D341Med (cell line): ENCODE data around the gene TXK.

Source experiments
- DNase-seq: peaks from one replicate; pipeline ENCODE4 v3.0.0; 2012; ENCODE audit warnings: low spot score

Gene TXK

GRCh38 chr4:48051078-48051477 is 83.0 kb downstream of the TXK start:
- DNase-seq: no peak

DNA sequence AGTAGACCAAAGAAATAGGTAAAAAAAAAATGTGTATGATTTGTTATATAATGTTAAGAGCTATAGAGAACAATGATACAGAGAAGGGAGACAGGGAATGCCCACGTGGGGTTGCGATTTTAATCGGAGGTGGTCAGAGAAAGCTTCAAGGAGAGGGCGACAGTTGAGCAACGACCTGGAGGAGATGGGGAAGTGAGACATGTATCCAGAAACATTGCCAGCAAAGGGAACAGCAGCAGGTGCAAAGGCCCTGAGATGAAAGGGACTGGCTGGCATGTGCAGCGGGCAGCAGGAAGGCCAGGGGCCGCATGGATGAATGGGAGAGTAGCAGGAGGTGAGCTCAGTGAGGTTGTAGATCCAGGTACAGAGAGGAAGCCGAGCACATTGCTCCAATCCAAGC is 84.6 kb downstream of the TXK start:
- no peak for DNase-seq

DNA sequence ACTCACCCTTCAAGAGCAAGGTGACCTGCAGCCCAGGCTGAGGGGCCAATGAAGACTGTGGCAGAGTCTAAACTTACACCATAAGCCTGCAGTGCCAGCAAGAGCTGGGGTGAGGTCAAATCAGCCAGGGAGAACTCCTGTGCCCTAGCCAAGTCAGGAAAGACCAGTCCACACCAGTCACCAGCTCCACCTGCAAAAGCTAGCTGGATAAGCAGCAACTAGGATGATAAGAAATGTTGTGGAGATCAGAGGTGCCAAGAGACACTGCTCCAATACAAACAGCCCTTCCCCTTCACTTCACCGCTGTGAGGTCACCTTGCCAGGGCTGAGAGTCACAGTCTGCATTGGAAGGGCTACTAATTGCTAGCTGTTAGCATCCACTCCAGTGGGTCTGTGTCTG is 86.2 kb downstream of the TXK start:
- no peak for DNase-seq

DNA sequence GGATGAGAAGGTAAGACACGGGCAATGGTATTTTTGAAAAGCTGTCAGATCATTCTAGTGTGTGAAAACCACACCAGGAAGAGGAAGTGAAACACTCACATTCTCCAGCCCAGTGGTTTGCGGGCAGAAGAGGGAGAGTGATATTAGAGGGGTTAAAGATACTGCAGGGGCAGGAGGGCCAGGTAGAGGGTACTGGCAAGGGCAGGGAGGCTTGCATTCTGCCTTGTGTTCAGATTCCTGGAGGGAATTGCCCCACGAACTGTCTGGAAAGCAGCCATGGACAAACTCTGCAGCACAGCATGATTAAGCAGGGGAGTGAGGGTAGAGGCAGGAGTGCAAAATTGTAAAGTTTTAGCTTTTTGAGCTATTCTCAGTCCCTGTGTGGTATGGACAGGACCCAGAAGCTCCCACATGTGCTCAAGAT is 86.6 kb downstream of the TXK start:
- DNase-seq: no peak

DNA sequence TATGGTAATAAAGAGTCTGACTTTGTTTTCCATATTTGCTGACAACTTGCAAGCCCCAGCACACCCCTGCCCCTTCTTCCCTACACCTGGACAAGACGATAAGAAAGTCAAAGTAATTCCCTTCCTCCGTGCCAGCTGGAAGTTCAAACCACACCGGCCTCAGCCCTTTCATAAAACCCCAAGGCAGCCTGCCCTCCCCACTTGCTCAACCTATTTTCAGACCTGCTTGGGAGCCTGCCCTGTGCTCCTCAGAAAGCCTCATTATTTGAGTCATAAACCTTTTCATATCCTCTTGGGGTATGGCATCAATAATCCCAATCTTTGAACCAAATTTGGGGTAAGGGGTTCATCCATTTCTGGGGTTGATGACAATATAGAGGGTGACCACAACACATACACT is 88.0 kb downstream of the TXK start:
- DNase-seq: no peak

DNA sequence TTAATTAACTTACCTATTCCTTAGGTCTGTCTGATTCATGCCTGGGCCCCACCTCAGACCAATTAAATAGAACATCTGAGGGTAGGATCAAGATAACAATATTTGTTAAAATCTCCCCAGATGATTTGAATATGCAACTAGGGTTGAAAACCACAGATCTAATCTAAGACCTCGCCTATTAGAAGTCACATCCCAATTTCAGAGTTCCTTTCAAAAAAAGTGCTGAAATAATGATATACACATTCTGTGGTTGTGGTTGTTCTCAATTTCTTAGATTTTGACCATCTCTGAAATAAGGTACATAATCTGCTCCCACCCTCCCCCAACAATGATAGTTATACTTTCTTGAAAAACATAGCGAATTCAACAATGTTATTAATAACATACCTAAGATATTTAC is 89.8 kb downstream of the TXK start:
- no peak for DNase-seq

DNA sequence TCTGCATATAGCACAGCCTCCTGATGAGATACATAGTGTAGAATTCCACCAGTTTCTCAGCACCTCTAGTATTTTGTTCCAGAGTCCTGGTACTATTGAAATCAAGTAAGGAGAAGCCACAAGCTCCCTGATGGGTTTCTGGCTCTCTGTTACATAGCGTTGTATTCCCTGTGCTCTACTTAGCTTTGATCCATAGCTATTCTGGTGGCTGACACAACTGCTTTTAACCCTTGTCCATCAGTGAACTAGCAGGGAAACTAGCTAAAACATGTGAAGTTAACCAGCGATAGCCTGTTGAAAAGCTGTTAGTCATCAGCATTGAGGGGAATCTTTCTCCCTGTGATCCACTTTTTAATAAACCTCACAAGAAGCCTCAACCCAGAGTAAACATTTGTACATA is 90.5 kb downstream of the TXK start:
- DNase-seq: no peak

- DNase-seq: no peak
Measured at GRCh38 chr4:48042979-48043461, 91.0 kb downstream of the TXK start.

GRCh38 chr4:48041535-48042137 is 92.4 kb downstream of the TXK start:
- no peak for DNase-seq

DNA sequence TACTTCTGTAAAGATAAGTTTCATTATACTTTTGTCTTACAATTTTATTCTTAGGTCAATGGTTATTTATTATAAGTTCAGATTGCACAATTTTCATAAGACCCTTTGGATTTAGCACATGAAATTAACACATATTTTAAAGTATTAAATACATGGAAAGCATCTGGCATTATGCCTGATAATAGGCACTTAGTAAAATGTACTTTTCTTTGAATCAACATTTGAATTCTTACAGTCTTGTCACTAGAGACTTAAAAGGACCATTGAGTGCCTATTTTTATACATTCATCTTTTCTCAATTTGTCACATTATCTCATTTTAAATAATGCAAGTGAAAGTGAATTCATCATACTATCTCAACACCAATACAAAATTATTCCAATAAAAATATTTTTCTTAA is 94.5 kb downstream of the TXK start:
- no peak for DNase-seq

DNA sequence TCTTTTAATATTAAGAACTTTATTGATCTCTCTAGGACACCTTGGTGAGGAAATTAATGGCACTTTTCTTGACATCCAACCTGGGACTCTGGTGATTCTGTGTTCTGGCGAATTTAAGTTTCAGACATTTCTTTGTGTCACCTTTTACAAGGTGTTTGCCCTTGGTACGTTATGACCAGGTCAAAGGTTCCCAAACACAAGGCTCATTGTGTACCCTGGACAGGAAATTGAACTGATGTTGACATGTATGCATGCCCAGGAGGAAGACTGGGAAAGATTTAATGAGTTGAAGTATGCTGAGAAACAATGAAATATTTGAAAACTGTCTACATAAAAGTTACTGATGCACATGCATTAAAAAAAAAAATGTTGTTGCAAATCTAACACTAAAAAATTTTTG is 95.4 kb downstream of the TXK start:
- no peak for DNase-seq

DNA sequence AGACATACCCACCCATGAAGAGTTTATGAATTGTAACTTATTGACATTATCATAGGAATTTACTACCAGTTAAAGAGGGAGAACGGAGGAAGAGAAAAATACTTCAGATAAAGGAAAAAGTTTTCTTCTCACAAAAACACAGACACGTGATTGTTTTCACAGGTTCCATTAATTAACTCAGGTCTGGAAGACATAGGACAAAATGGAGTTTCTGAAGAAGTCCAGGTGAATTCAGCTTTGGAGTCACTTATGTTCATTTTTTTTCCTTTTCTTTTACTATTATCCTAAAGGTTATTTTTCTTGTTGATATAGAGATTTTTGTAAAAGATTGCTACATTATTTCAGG is 97.0 kb downstream of the TXK start:
- no peak for DNase-seq

DNA sequence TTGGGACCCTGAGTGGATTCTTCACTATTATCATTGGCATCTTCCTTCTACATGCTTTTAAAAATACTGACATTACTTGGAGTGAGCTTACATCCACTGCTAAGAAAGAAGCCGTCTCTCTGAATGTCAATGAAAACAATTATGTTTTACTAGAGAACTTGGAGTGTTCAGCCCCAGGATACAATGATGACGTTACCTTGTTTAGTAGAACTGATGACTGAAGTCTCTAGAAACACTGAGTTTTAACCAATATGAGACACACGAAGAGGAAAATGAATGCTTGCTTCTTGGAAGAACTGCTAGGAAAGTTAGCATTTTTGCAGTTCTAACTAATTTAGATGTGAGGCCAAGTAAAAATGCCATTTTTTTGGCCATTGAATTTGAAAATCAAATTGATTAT is 98.1 kb downstream of the TXK start:
- no peak for DNase-seq

DNA sequence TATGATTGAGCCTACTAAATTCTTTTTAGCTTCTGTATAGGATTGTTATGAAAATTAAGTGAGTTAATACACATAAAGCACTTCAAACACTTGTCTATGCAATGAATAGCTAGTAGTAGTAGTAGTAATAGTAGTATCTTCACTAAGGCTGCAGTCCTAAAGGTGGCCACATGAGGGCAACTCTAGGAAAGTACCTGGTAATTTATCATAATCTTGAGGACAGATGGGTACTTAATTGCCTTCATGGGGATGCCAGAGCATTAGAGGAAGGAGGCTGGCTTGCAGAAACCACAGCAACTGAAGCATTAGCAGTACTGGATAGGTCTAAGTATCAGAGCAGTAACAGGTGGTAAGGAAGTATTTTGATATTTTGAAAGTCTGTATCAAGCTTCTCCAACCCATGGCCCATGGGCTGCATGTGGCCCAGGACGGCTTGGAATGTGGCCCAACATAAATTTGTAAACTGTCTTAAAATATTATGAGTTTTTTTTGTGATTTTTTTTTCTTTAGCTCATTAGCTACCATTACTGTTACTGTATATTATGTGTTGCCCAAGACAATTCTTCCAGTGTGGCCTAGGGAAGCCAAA is 100.1 kb downstream of the TXK start:
- peak; percentile 70 for DNase-seq

DNA sequence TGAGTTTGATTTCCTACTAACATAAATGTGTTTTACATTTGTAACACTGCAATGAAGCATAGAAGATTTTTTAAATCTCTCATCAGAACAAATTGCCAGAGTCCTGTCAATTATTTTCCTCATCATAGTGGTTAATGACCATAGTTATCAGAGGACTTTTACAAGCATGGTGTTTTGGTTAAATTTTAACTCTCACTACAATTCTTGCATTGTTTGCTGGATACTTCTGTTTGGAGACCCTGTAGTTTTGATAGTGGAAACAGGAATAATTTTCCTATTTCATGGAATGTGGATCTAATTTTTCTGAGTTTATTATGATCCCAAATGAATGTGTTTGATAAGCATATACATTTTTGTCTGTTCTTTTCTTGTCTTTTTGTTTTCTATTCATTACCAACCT is 100.6 kb downstream of the TXK start:
- no peak for DNase-seq

- DNase-seq: no peak
Measured at GRCh38 chr4:48032721-48033120, 101.3 kb downstream of the TXK start.

DNA sequence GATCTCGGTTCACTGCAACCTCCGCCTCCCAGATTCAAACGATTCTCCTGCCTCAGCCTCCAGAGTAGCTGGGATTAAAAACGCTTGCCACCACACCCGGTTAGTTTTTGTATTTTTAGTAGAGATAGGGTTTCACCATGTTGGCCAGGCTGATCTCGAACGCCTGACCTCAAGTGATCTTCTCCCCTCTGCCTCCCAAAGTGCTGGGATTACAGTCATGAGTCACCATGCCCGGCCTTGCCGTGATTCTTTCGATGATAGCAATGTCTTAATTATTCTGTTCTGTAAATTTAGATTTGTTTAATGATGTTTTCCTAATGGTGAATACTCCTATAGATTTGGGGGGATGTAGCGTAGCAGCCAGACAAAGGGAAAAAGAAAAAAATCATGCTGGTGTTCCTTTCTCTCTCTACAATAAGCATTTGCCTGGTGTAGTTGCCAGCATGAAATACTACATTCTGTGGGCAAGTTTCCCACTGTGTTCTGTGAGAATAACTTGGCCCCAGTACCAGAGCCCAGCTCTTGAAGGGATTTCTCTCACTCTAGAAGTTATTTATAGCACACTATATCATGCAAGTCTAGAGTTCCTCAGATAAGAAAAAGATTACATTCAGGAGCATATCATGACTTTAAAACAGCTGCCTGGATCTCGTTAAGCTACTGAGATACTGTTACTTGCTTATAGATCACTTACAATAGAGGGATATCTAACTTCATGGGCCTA is 102.1 kb downstream of the TXK start:
- no peak for DNase-seq

GRCh38 chr4:48030470-48030869 is 103.6 kb downstream of the TXK start:
- DNase-seq: no peak

- DNase-seq: no peak
Measured at GRCh38 chr4:48028696-48029095, 105.4 kb downstream of the TXK start.

DNA sequence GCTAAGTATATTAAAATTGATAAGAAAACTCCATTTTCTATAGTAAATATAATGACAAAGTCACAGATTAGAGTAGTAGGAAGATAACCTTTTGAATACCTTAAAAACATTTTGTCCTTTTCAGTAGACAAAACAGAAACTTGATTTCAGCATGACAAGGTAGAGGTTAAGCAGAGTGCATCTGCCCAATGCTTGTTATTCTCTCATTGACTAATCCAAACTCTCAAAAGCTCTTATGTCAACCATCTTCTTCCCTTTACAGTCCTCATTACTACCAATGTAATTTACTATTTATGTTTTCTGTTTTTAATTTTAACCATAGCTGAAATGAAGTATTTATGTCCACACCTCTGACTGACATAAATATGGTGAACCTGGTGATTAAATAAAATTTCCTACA is 106.4 kb downstream of the TXK start:
- no peak for DNase-seq

- no peak for DNase-seq
Measured at GRCh38 chr4:48025005-48025404, 109.0 kb downstream of the TXK start.

- no peak for DNase-seq
Measured at GRCh38 chr4:48024522-48024921, 109.5 kb downstream of the TXK start.

- DNase-seq: no peak
Measured at GRCh38 chr4:48022192-48022799, 111.8 kb downstream of the TXK start.
